Measurements from ENCODE around the gene SYTL3. TPM values are rescaled to one million over a fixed set of nuclear protein-coding genes. Genes with fewer than 3 reads are reported as not detected.

SYTL3 gene
- total and polyA plus RNA-seq, 3 donors from 2014 or later = 7.0 to 11.0 (median 10.2) TPM

GRCh38 chr6:158776737-158777136 is 126.9 kb downstream of the SYTL3 start:
- H3K27ac ChIP-seq = no peak overlapping the region
- no peak for TF ChIP-seq POLR2A (IDR thresholded peaks at IDR 0.05)
- TF ChIP-seq CTCF (IDR thresholded peaks at IDR 0.05) = no peak
- no peak overlapping the region for H3K4me3 ChIP-seq
- intact Hi-C loops (cut with DNase I; ENCODE audit: low total_unique reads) = no loop called here
- H3K36me3 ChIP-seq (ENCODE audit: low read depth, missing control alignments) = no peaks in the 10 kb centered on the region
- no peaks in the 10 kb centered on the region for H3K4me1 ChIP-seq
- H3K27me3 ChIP-seq = no peaks in the 10 kb centered on the region
- H3K9me3 ChIP-seq = no peaks in the 10 kb centered on the region
- 81 to 93% methylated on average over 2 of the region's 2 CpGs for WGBS, 2 donors
- no peak for DNase-seq

- Histone ChIP-seq H3K27me3 (no peaks in the 10 kb centered on the region), H3K36me3 (ENCODE audit: low read depth, missing control alignments) (no peaks in the 10 kb centered on the region), H3K27ac (no peak overlapping the region), H3K9me3 (no peaks in the 10 kb centered on the region), H3K4me3 (no peak overlapping the region), H3K4me1 (no peaks in the 10 kb centered on the region)
- WGBS, 2 donors = 98% methylated on average over 3 of the region's 3 CpGs
- no peak for TF ChIP-seq CTCF (IDR thresholded peaks at IDR 0.05)
- no peak for TF ChIP-seq POLR2A (IDR thresholded peaks at IDR 0.05)
- intact Hi-C loops (cut with DNase I; ENCODE audit: low total_unique reads) = no loop called here
- DNase-seq = no peak
Observed at GRCh38 chr6:158777510-158777909, 127.7 kb downstream of the SYTL3 start.

- DNase-seq = no peak
- 50 to 96% methylated on average over 6 of the region's 6 CpGs for WGBS, 2 donors
- no peak overlapping the region for H3K4me3 ChIP-seq
- no peak for TF ChIP-seq CTCF (IDR thresholded peaks at IDR 0.05)
- TF ChIP-seq POLR2A (IDR thresholded peaks at IDR 0.05) = no peak
- H3K36me3 ChIP-seq (ENCODE audit: low read depth, missing control alignments) = no peaks in the 10 kb centered on the region
- no peaks in the 10 kb centered on the region for H3K4me1 ChIP-seq
- H3K27me3 ChIP-seq = no peaks in the 10 kb centered on the region
- no peak overlapping the region for H3K27ac ChIP-seq
- intact Hi-C loops (cut with DNase I; ENCODE audit: low total_unique reads) = no loop called here
- H3K9me3 ChIP-seq = no peaks in the 10 kb centered on the region
Observed at GRCh38 chr6:158778005-158778527, 128.2 kb downstream of the SYTL3 start.

DNA sequence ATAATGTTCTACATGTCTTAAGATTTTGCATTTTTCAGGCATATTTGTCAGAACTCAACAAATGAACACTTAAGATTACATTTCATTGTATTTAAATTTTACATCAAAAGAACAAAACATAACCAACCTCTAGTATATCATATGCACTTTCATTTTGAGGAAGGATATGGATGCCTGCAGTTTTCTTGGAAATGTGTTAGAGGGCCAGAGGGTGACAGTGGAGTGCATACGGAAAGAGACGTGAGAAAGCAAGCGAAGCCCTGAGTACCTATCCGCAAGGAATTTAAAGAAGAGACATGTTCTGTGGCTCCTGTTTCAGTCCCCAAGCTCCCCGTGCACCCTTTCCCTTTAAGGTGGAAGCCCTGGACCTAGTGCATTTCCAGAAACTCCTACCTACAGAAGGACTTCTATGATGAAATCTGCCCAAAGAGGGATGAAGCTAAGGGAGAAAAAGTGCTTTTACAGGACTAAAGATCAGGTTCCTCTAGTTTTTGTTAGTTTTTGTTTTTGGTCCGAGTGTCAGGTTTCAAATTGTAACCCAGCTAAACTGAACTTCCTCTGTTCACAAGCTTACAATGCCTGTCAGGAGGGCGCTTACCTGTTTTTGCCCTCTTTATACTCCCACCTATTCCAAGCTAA is 130.5 kb downstream of the SYTL3 start:
- Histone ChIP-seq H3K9me3 (no peaks in the 10 kb centered on the region), H3K4me3 (no peak overlapping the region), H3K27ac (no peak overlapping the region), H3K27me3 (no peaks in the 10 kb centered on the region), H3K4me1 (no peaks in the 10 kb centered on the region), H3K36me3 (ENCODE audit: low read depth, missing control alignments) (no peaks in the 10 kb centered on the region)
- intact Hi-C loops (cut with DNase I; ENCODE audit: low total_unique reads) = no loop called here
- WGBS, 2 donors = 94 to 95% methylated on average over 7 of the region's 7 CpGs
- no peak for DNase-seq
- TF ChIP-seq POLR2A (IDR thresholded peaks at IDR 0.05) (no peak), CTCF (IDR thresholded peaks at IDR 0.05) (no peak)
